ENCODE results near the gene COL28A1.

DNA sequence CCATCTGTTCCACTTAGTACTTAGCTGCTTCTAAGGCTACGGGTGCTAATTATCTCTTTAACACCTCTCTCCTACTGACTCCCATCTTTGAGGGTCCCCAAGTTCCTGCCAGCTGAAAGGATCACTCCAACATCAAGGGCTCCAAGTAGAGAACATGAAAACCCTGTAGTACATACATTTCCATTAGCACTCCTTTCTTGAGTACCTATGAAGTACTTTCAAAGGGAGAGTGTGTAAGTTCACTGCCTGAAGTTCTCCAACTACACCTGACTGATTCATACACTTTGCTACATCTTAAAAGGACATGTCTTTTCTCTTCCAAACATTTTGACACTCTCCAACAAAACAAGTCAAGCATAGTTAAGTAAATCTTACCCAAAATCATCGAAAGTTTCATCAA, 113.8 kb downstream of the COL28A1 start:
- TF ChIP-seq, protein P1, sequence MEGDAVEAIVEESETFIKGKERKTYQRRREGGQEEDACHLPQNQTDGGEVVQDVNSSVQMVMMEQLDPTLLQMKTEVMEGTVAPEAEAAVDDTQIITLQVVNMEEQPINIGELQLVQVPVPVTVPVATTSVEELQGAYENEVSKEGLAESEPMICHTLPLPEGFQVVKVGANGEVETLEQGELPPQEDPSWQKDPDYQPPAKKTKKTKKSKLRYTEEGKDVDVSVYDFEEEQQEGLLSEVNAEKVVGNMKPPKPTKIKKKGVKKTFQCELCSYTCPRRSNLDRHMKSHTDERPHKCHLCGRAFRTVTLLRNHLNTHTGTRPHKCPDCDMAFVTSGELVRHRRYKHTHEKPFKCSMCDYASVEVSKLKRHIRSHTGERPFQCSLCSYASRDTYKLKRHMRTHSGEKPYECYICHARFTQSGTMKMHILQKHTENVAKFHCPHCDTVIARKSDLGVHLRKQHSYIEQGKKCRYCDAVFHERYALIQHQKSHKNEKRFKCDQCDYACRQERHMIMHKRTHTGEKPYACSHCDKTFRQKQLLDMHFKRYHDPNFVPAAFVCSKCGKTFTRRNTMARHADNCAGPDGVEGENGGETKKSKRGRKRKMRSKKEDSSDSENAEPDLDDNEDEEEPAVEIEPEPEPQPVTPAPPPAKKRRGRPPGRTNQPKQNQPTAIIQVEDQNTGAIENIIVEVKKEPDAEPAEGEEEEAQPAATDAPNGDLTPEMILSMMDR (IDR thresholded peaks at IDR 0.05), result no peak
- no peak for TF ChIP-seq POLR2A (IDR thresholded peaks at IDR 0.05)
- no peak for TF ChIP-seq POLR2AphosphoS5 (IDR thresholded peaks at IDR 0.05)

Data from prostate gland (tissue), 2 donors.